B cell (primary cell): ENCODE measurements around the gene RMP24.

ENCODE experiments used
- ATAC-seq: fragments of 200-7000 bp; cut with Tn5 transposase; one replicate; pipeline ENCODE4 v1.10.0; 2021; ENCODE audit warnings: low read depth, mild to moderate bottlenecking, moderate number of reproducible peaks, moderate library complexity
- CTCF ChIA-PET: fragments of 350-600 bp; sonication (Branson Sonifier 250); formaldehyde crosslinking; loops from one replicate; lab custom pipeline; 2021; ENCODE audit warnings: antibody characterized with exemption, inconsistent platforms; lab: Charles Lee
- POLR2A ChIA-PET: fragments of 350-600 bp; sonication (Branson Sonifier 250); formaldehyde crosslinking; loops from one replicate; lab custom pipeline; 2021; ENCODE audit warnings: antibody characterized with exemption; lab: Charles Lee
- DNase-seq: peaks from one replicate; pipeline ENCODE4 v3.0.0; 2013
- H2AFZ ChIP-seq: 2 replicates; pipeline ENCODE4 v1.6.1; 2012; ENCODE audit warnings: mild to moderate bottlenecking, low read depth, low read length; ENCODE audit not compliant: insufficient read depth, poor library complexity, severe bottlenecking
- H3K27ac ChIP-seq, 2 donors: 1 replicate in 1 of 2; 2 replicates in 1 of 2; pipeline ENCODE4 v1.5.1; 2012 to 2013; ENCODE audit warnings: low read length in 2 of 2, mild to moderate bottlenecking in 2 of 2, moderate library complexity in 1 of 2
- H3K27me3 ChIP-seq, 4 experiments: fragments of 200-600 bp in 1 of 4; sonication (generic) in 1 of 4; replicated peaks in 1 of 4; 1 replicate in 2 of 4; 2 replicates in 2 of 4; pipeline versions ENCODE4 v1.6.1 to v1.7.0; 2013 to 2016; ENCODE audit warnings: low read length in 3 of 4, mild to moderate bottlenecking in 2 of 4, mixed read lengths in 1 of 4, moderate library complexity in 1 of 4; ENCODE audit not compliant: insufficient read depth in 4 of 4, control insufficient read depth in 3 of 4; ENCODE audit errors: control extremely low read depth in 1 of 4
- H3K36me3 ChIP-seq, 2 experiments: replicated peaks in 1 of 2; 1 replicate in 1 of 2; 2 replicates in 1 of 2; pipeline versions ENCODE4 v1.6.1 to v1.7.1; 2013; ENCODE audit warnings: low read length in 1 of 2; ENCODE audit not compliant: insufficient read depth in 2 of 2, control insufficient read depth in 1 of 2; ENCODE audit errors: control extremely low read depth in 1 of 2, extremely low read depth in 1 of 2
- H3K4me1 ChIP-seq, 2 donors: fragments of 200-600 bp in 1 of 2; sonication (generic) in 1 of 2; 1 replicate in 1 of 2; 2 replicates in 1 of 2; pipeline versions ENCODE4 v1.5.1 to v1.6.1; 2013 to 2017; ENCODE audit warnings: low read length in 2 of 2; ENCODE audit not compliant: control insufficient read depth in 2 of 2, insufficient read depth in 2 of 2
- H3K4me2 ChIP-seq: replicated peaks from 2 replicates; pipeline ENCODE3; 2012; ENCODE audit warnings: mild to moderate bottlenecking, low read depth, low read length; ENCODE audit not compliant: poor library complexity, severe bottlenecking
- H3K4me3 ChIP-seq, 5 experiments: fragments of 200-600 bp in 1 of 5; sonication (generic) in 1 of 5; 1 replicate in 3 of 5; 2 replicates in 2 of 5; pipeline versions ENCODE4 v1.5.1 to v1.7.0; 2011 to 2016; ENCODE audit warnings: low read length in 4 of 5, mild to moderate bottlenecking in 4 of 5, low read depth in 2 of 5, control low read depth in 1 of 5, moderate library complexity in 1 of 5; ENCODE audit not compliant: insufficient read depth in 1 of 5; ENCODE audit errors: control extremely low read depth in 1 of 5, extremely low read depth in 1 of 5
- H3K79me2 ChIP-seq: fragments of 200-600 bp; sonication (generic); one replicate; pipeline ENCODE4 v1.6.0; 2016; ENCODE audit warnings: low read length; ENCODE audit not compliant: control insufficient read depth, insufficient read depth
- H3K9ac ChIP-seq: fragments of 200-600 bp; sonication (generic); 2 replicates; pipeline ENCODE4 v1.6.1; 2017; ENCODE audit warnings: mild to moderate bottlenecking, low read length, moderate library complexity
- H3K9me3 ChIP-seq, 3 donors: one replicate each; pipeline versions ENCODE4 v1.6.1 to v1.7.1; 2013; ENCODE audit warnings: low read length in 2 of 3; ENCODE audit not compliant: control insufficient read depth in 2 of 3, insufficient read depth in 1 of 3; ENCODE audit errors: control extremely low read depth in 1 of 3
- H4K20me1 ChIP-seq: 2 replicates; pipeline ENCODE4 v1.6.0; 2012; ENCODE audit warnings: mild to moderate bottlenecking, low read length; ENCODE audit not compliant: insufficient read depth, control insufficient read depth, poor library complexity, severe bottlenecking
- H3K27ac Mint-ChIP-seq: one replicate; pipeline ENCODE4 v1.8.0; 2021; ENCODE audit warnings: mixed read lengths
- H3K27me3 Mint-ChIP-seq: one replicate; pipeline ENCODE4 v1.8.0; 2021; ENCODE audit warnings: mixed read lengths
- H3K4me1 Mint-ChIP-seq: one replicate; pipeline ENCODE4 v1.8.0; 2021; ENCODE audit warnings: mixed read lengths
- H3K4me3 Mint-ChIP-seq: one replicate; pipeline ENCODE4 v1.8.0; 2021; ENCODE audit warnings: mixed read lengths
- H3K9me3 Mint-ChIP-seq: one replicate; pipeline ENCODE4 v1.8.0; 2022; ENCODE audit warnings: mixed read lengths; ENCODE audit not compliant: insufficient read depth
- EZH2 ChIP-seq: IDR thresholded peaks from 2 replicates; pipeline ENCODE4 v1.6.1; 2012; ENCODE audit warnings: borderline replicate concordance, low read depth, mild to moderate bottlenecking, moderate library complexity, low read length; ENCODE audit not compliant: insufficient read depth, poor library complexity, severe bottlenecking
- WGBS: methylation state at CpG from one replicate; pipeline ENCODE4 v1.1.5; 2013; ENCODE audit warnings: missing lambda C conversion rate; ENCODE audit not compliant: insufficient coverage; 5-methylcytosine and 5-hydroxymethylcytosine counted together
- intact Hi-C: fragments of 100-400 bp; cut with micrococcal nuclease; formaldehyde crosslinking; loops from one replicate; pipeline ENCODE4 v1.10.0; 2022
- TF ChIP-seq, protein P1 (sequence below): fragments of 200-600 bp; IDR thresholded peaks from one replicate; pipeline ENCODE4 v1.8.0; 2022; ENCODE audit warnings: antibody characterized with exemption, mild to moderate bottlenecking

RMP24 gene

DNA sequence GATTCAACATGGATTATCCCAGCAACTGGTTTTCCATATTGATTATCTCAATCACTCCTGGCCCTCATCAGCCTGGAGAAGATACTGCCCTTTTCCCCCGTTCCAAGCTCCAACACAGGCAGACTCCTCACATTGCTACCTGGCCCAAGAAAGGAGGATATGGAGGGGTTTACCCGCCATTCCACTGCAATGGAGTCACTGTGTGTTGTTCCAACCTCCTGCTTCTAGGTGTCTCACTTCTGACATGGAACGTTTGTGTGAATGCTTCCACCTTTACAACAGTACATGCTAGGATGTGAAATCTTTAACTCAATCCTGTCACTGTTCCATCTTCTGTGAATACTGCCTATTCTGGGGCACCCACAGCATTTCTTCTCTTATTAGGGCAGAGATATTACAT is 36.7 kb downstream of the RMP24 start:
- peaks cover 4% of the 10 kb centered on the region for H4K20me1 ChIP-seq
- TF ChIP-seq, protein P1, sequence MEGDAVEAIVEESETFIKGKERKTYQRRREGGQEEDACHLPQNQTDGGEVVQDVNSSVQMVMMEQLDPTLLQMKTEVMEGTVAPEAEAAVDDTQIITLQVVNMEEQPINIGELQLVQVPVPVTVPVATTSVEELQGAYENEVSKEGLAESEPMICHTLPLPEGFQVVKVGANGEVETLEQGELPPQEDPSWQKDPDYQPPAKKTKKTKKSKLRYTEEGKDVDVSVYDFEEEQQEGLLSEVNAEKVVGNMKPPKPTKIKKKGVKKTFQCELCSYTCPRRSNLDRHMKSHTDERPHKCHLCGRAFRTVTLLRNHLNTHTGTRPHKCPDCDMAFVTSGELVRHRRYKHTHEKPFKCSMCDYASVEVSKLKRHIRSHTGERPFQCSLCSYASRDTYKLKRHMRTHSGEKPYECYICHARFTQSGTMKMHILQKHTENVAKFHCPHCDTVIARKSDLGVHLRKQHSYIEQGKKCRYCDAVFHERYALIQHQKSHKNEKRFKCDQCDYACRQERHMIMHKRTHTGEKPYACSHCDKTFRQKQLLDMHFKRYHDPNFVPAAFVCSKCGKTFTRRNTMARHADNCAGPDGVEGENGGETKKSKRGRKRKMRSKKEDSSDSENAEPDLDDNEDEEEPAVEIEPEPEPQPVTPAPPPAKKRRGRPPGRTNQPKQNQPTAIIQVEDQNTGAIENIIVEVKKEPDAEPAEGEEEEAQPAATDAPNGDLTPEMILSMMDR: no peak
- no peak for TF ChIP-seq EZH2
- POLR2A ChIA-PET: interaction anchor here (0.7 kb wide), 1 partner anchor 89 kb away, joined by 3 read pairs; no protein-coding TSS in a partner anchor

DNA sequence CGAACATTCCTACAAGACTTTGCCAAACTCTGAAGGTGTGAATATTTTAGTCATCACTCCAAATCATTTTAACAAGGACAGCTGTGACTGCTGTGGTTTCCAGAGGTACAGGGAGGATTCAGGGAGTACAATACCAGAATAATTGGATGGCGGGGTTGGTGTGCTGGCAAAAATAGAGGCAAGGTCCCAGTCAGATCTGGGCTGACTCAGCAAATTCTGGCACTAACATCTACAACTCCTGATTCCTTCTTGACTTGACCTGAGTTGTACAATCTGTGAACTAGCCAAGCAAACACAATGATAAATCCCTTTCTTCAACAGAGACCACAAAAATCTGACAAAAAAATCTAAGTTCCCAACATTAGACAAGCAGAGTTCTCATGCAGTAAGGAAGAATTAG is 40.4 kb downstream of the RMP24 start:
- DNase-seq (no peak), ATAC-seq (no peak)
- no peaks in the 10 kb centered on the region for H3K9me3 Mint-ChIP-seq
- whole genome bisulfite sequencing: no CpG with 5 or more reads among the region's 2 CpGs
- Histone ChIP-seq H3K4me3 (no peak overlapping the region), H3K27ac (no peak overlapping the region), H3K27me3 (no peaks in the 10 kb centered on the region), H2AFZ (no peak overlapping the region), H3K9ac (no peak overlapping the region), H3K4me1 (peaks cover 13 to 19% of the 10 kb centered on the region in 2 donors), H3K9me3 (no peaks in the 10 kb centered on the region), H4K20me1 (peaks cover 11% of the 10 kb centered on the region), H3K4me2 (no peak overlapping the region), H3K79me2 (peaks cover 9% of the 10 kb centered on the region), H3K36me3 (peaks cover 0 to 1% of the 10 kb centered on the region in 2 experiments)
- intact Hi-C loops: no loop called here
- POLR2A ChIA-PET: no interaction called here
- H3K4me1 Mint-ChIP-seq: peaks cover 26% of the 10 kb centered on the region
- no peak for TF ChIP-seq EZH2
- TF ChIP-seq, protein P1: no peak
- CTCF ChIA-PET: no interaction called here
- H3K4me3 Mint-ChIP-seq: no peak overlapping the region
- no peaks in the 10 kb centered on the region for H3K27me3 Mint-ChIP-seq
- H3K27ac Mint-ChIP-seq: no peak overlapping the region

More for the DNA sequence above, 36.7 kb downstream of the RMP24 start:
- H3K36me3 ChIP-seq: peaks cover 0 to 1% of the 10 kb centered on the region in 2 experiments
- Mint-ChIP-seq H3K4me1 (peaks cover 3% of the 10 kb centered on the region), H3K27ac (no peak overlapping the region), H3K27me3 (no peaks in the 10 kb centered on the region), H3K9me3 (no peaks in the 10 kb centered on the region), H3K4me3 (no peak overlapping the region)
- H3K27me3 ChIP-seq: no peaks in the 10 kb centered on the region
- DNase-seq (no peak), ATAC-seq (no peak)
- no peak overlapping the region for H3K9ac ChIP-seq
- CTCF ChIA-PET: interaction anchor here (1.3 kb wide), 1 partner anchor 252 kb away, joined by 4 read pairs; no protein-coding TSS in a partner anchor
- no peaks in the 10 kb centered on the region for H3K9me3 ChIP-seq
- H3K27ac ChIP-seq: no peak overlapping the region
- no peak overlapping the region for H3K4me2 ChIP-seq
- H3K4me1 ChIP-seq: no peaks in the 10 kb centered on the region
- 90% methylated on average over 2 of the region's 3 CpGs for WGBS
- intact Hi-C loops: no loop called here
- H2AFZ ChIP-seq: no peak overlapping the region
- H3K79me2 ChIP-seq: peaks cover 3% of the 10 kb centered on the region
- no peak overlapping the region for H3K4me3 ChIP-seq
